ENCODE data around the gene ANTKMT.

ANTKMT gene

DNA sequence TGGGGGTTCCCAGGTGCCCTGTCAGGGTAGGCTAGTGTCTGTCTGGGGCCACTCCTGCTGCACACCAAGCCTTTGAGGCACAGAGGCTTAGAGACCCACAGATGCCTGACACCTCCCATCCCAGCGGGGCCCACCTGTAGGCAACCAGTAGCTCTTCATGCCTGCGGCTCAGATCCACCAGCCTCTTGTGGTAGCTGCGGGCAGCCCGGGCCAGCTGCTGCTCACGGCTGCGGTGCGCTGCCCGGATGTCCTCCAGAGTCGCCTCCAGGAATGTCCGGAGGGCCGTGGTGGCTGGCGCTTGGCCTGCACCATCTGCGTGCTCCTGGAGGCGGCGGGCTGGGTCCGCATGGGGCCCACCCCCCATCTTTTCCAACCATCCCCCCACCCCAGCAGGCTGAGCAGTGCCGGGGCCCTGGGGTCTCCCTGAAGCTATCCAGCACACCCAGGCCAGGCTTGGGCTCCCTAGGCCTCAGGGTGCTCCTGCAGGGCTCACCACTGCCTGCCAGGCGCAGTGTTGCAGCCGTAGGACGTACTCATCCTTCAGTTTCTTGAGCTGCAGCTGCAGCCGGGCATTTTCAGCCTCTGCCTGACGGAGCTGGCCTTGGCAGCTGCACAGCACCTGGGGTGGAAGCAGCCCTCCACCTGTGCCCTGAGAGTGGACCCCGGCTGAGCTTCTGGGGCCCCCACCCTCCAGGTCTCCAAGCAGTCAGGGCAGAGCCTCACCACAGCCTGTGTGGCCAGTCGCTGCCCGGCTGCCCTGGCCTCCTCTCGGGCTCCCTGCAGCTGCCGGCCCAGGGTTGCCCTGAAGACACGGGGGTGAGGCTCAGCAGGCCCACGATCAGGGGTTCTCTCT lies 3.5 kb downstream of the ANTKMT start:
- TF ChIP-seq, protein P1, sequence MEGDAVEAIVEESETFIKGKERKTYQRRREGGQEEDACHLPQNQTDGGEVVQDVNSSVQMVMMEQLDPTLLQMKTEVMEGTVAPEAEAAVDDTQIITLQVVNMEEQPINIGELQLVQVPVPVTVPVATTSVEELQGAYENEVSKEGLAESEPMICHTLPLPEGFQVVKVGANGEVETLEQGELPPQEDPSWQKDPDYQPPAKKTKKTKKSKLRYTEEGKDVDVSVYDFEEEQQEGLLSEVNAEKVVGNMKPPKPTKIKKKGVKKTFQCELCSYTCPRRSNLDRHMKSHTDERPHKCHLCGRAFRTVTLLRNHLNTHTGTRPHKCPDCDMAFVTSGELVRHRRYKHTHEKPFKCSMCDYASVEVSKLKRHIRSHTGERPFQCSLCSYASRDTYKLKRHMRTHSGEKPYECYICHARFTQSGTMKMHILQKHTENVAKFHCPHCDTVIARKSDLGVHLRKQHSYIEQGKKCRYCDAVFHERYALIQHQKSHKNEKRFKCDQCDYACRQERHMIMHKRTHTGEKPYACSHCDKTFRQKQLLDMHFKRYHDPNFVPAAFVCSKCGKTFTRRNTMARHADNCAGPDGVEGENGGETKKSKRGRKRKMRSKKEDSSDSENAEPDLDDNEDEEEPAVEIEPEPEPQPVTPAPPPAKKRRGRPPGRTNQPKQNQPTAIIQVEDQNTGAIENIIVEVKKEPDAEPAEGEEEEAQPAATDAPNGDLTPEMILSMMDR (IDR thresholded peaks at IDR 0.05; ENCODE audit: low read depth, low read length, missing control alignments), result no peak

DNA sequence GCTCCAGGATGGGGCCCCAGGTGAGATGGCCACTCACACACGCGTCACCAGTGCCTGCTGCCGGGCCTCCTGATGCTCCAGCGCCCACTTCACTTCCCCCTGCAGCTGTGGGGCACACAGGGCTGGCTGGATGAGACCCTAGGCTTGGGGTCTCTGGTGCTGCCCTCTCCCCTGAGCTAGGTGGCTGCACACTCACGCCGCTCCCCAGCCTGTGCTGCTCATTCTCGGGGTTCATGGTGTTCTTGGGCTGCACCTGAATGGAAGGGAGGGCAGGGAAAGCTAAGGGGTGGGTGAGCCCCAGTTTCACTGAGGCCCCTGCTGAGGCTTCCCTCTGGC lies 4.1 kb downstream of the ANTKMT start:
- Histone ChIP-seq H3K27ac (no peak overlapping the region), H3K4me3 (ENCODE audit: low read depth, low read length) (no peak overlapping the region), H3K27me3 (replicated peaks) (no peaks in the 10 kb centered on the region), H3K36me3 (replicated peaks) (peaks cover 2% of the 10 kb centered on the region)
- DNase-seq, result no peak
- in situ Hi-C loops (cut with HindIII; ENCODE audit: low pct_ligation_motif_present, low sequenced_read_pairs), result no loop called here
- TF ChIP-seq, protein P1 (IDR thresholded peaks at IDR 0.05; ENCODE audit: low read depth, low read length, missing control alignments), result no peak

More for the DNA sequence above, 3.5 kb downstream of the ANTKMT start:
- H3K27ac ChIP-seq, result no peak overlapping the region
- H3K27me3 ChIP-seq (replicated peaks), result no peaks in the 10 kb centered on the region
- peaks cover 2% of the 10 kb centered on the region for H3K36me3 ChIP-seq (replicated peaks)
- H3K4me3 ChIP-seq (ENCODE audit: low read depth, low read length), result no peak overlapping the region
- no peak for DNase-seq
- in situ Hi-C loops (cut with HindIII; ENCODE audit: low pct_ligation_motif_present, low sequenced_read_pairs), result loop anchor here (25.0 kb wide), 1 partner anchor 263 kb away; the partner anchor contains the start of gene SOX8

DNA sequence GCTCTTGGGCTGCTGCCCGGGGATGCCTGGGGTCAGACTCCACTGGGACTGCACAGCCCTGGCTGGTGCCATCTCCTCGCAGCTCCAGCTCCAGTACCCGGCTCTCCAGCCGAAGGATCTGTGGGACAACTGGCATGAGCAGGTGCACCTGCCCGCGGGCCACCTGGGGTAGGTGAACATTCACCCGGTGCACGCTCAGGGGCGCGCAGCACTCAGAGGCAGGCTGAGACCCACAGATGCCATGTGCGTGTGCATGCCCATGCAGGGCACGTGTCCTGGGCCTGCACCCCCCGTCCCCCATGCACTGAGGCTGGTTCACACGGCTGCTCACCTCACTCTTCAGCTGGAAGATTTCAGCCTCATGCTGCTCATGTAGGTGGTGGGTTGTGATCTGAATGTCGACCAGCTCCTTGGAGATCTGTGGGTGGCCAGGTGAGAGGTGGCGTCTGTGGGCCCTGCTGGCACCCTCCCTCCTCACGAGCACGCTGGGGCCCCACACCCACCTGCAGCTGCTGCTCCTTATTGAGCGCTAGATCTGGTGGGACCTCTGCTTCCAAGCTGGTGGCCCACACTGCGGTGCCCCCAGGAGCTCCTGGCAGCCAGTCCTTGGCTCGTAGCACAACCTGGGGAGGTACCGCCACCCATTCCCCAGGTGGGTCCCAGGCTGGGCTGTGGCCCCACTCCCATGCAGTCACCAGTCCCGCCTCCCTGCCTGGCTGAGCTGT lies 4.7 kb downstream of the ANTKMT start:
- no peak overlapping the region for H3K4me3 ChIP-seq (ENCODE audit: low read depth, low read length)
- peaks cover 2% of the 10 kb centered on the region for H3K36me3 ChIP-seq (replicated peaks)
- no peak for DNase-seq
- TF ChIP-seq, protein P1 (IDR thresholded peaks at IDR 0.05; ENCODE audit: low read depth, low read length, missing control alignments), result no peak
- H3K27ac ChIP-seq, result no peak overlapping the region
- in situ Hi-C loops (cut with HindIII; ENCODE audit: low pct_ligation_motif_present, low sequenced_read_pairs), result no loop called here
- no peaks in the 10 kb centered on the region for H3K27me3 ChIP-seq (replicated peaks)

DNA sequence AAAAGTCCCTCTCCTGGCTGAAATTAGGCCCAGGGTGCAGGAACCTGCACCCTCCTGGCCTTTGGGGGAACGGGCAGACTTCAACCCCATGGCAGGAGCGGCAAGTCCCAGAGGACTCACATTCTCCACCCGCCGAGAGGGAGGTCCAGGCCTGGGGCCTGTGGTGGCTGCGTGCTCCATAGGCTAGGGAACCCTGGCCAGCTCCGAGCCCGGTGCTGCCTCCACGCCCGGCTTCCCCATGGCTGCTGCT lies 5.2 kb downstream of the ANTKMT start:
- no peak for DNase-seq
- Histone ChIP-seq H3K4me3 (ENCODE audit: low read depth, low read length) (no peak overlapping the region), H3K36me3 (replicated peaks) (peaks cover 2% of the 10 kb centered on the region), H3K27me3 (replicated peaks) (no peaks in the 10 kb centered on the region), H3K27ac (no peak overlapping the region)
- in situ Hi-C loops (cut with HindIII; ENCODE audit: low pct_ligation_motif_present, low sequenced_read_pairs), result no loop called here
- TF ChIP-seq, protein P1 (IDR thresholded peaks at IDR 0.05; ENCODE audit: low read depth, low read length, missing control alignments), result no peak

DNA sequence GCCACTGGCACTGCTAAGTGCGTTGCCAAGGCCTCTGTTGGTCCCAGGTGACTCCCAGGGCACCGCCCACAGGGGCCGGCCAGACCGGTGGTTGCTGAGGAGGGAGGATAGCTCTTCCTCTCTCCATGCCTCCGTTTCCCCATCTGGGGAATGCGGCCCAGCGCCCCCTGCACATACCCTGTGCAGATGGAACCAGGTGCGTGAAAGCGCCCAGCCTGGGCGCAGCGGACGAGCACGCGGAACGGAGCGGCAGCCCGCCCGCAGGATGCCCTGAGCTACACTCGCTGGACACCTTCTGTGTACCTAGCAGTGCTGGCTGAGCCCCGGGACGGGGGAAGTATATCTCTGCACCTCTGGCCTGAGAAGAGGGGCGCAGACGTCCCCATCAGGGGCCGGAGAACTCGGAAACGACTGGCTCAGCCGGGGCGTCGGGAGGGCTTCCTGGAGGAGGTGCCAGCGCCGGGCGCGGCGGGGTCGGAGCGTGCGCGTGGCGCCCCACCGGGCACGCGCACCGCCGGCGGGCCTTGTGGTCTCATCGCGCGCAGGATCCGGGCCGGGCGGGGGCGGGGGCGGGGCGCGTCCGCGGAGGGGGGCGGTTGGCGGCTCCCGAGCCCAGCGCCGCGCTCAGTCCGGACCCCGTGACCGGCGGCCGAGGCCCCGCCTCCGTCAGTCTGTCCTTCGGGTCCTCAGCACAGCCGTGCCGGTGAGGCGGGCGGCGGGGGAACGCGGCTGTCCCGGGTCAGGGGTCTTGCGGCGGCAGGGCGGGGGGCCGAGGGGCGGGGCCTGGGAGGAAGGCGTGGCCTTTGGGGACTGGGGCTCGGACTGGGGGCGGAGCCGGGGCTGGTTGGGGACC lies 5.7 kb downstream of the ANTKMT start, which contains the start of the genes CCDC78 and HAGHL:
CCDC78 (minus strand) TSS at position 6 of the 853 bp plus-strand sequence. CDS start 76 bp downstream, outside the sequence.
HAGHL (plus strand) TSS at position 669 of the 853 bp plus-strand sequence. CDS start 404 bp downstream, outside the sequence.
- in situ Hi-C loops (cut with HindIII; ENCODE audit: low pct_ligation_motif_present, low sequenced_read_pairs), result no loop called here
- no peaks in the 10 kb centered on the region for H3K27me3 ChIP-seq (replicated peaks)
- H3K4me3 ChIP-seq (ENCODE audit: low read depth, low read length), result peak within 1 kb of the TSS; percentile 67
- TF ChIP-seq, protein P1 (IDR thresholded peaks at IDR 0.05; ENCODE audit: low read depth, low read length, missing control alignments), result no peak
- peaks cover 2% of the 10 kb centered on the region for H3K36me3 ChIP-seq (replicated peaks)
- DNase-seq, result no peak
- H3K27ac ChIP-seq, result peak within 1 kb of the TSS; percentile 24
